Measurements from ENCODE around the gene MARCHF3.

- no peak for TF ChIP-seq CTCF (IDR thresholded peaks at IDR 0.05; ENCODE audit: low read length)
- no peak for TF ChIP-seq EZH2 (IDR thresholded peaks at IDR 0.05; ENCODE audit: borderline replicate concordance, low read length)
These were observed 93.5 kb downstream of the MARCHF3 start for GRCh38 chr5:126936775-126937418.

Data from OCI-LY1 (cell line).